ENCODE data around the gene TMEM232.
"Not testable (repeated sequence)": the region's sequence is repeated elsewhere in the genome, so short reads cannot be mapped to it uniquely, and the experiment has no call there.

GRCh38 chr5:110692669-110693068 lies 33.8 kb downstream of the TMEM232 start:
- TF ChIP-seq EZH2phosphoT487 (IDR thresholded peaks at IDR 0.05; ENCODE audit: borderline replicate concordance, low read length); CTCF (IDR thresholded peaks at IDR 0.05; ENCODE audit: low read depth, low read length, poor library complexity, severe bottlenecking): not testable (repeated sequence)
